GM20431 (cell line): Measurements from ENCODE around the gene PPP1R2.

Experiments used
- in situ Hi-C: fragments of 300-500 bp; cut with MseI, MboI; formaldehyde crosslinking; loops from one replicate; pipeline ENCODE4 v1.15.0; 2020; ENCODE audit warnings: low sequenced_read_pairs; ENCODE audit not compliant: unreplicated experiment

PPP1R2 gene

DNA sequence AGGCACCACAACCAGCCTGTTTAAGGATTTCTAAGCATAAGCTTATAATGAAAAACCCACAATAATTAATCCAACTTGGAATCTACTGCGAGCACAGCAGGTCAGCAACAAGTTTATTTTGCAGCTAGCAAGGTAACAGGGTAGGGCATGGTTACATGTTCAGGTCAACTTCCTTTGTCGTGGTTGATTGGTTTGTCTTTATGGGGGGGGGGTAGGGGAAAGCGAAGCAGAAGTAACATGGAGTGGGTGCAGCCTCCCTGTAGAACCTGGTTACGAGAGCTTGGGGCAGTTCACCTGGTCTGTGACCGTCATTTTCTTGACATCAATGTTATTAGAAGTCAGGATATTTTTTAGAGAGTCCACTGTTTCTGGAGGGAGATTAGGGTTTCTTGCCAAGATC is 25.5 kb upstream of the PPP1R2 start:
- in situ Hi-C loops = no loop called here

DNA sequence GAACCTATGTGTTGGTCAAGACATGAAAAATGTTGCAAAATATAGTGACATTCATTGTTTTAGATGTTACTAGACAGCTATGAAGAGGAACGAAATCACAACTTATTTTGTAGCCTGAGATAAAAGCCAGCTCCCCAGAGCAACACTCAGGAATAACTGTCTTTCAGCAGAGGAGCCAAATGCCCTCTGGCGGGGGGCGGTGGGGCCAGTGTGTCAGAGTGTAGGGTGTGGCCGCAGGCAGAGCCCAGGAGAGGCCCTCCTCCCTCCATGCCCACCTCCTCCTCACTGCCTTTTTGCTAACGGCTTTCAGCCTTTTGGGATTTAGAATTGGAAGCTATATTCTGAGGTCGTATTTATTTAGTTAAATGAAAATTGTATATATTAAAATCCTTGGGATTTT is 23.7 kb upstream of the PPP1R2 start:
- in situ Hi-C loops = no loop called here

DNA sequence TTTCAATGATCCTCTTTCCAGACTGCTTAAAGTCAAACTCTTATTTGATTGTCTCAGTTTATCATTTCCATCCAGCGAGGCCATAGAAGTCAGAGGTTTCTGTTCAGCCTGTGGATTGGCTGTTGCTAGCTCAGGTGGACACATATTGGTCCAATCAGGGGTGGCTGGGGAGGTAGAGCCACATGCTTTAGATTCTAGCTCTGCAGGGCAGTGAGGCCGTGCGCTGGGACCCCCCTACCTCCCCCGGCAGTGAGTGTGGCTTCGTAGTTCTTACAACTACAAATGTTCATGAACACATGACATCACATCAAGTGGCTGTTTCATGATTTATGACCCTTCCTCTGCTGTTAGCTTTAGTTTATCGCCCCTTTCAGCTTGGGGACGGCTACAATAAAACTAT is 22.6 kb upstream of the PPP1R2 start:
- in situ Hi-C loops = no loop called here

DNA sequence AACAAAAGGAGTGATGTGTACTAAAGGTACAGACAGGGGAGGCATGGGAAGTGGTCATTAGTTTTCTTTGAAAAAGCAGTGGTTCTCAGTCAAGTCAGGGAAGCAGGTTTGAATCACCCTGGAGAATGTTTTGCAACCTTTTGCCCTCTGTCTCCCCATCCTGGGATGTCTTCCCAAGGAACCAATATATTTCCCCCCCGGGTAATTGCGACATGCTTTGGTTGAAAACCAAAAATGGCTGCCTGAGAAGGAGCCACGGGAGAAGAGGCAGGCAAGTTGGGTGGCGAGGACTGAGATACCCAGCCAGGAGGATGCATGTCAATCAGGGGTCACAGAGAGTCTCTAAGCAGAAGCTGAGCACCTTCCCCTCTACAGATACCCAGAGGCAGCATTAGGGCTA is 20.2 kb upstream of the PPP1R2 start:
- in situ Hi-C loops = no loop called here

GRCh38 chr3:195559723-195560409 is 16.7 kb upstream of the PPP1R2 start:
- in situ Hi-C loops = no loop called here

- in situ Hi-C loops = no loop called here
Observed at GRCh38 chr3:195558602-195559001, 15.5 kb upstream of the PPP1R2 start.

DNA sequence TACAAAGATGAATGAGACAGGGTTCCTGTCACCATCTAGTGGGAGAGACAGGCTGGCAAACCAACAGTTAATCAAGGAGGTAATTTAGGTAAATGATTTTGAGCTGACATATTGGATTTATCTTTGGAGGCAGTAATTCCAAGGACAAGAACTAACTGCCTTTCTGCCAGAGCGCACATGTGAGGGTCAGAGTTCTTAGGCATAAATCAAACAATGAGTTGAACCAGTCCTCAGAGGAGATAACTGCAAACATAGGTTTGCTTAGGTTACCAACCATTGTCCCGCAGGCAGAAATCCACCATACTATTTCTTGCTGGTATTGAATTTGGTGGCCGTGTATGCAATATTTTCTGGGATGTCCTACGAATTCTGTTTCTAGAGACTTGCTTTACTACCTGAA is 14.2 kb upstream of the PPP1R2 start:
- in situ Hi-C loops = no loop called here

DNA sequence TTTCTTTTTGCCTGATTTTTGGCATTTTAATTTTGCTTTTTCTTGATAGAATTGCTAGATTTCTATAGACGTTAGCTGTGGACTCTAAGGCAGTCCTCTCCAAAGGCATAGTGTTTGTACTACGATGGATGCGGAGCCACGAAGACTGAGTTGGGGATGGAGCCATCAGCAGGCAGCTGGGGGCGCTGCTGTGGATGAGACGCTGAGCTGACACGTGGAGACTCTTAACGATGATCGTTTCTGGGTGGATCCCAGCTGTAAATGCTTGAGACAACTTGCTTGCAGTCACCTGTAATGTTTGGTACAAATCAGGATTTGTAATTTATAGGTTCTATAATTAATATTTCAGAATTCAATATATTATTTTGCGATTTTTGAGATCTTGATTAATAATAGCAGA is 13.3 kb upstream of the PPP1R2 start:
- in situ Hi-C loops = no loop called here

- in situ Hi-C loops = no loop called here
Observed at GRCh38 chr3:195555110-195555509, 12.0 kb upstream of the PPP1R2 start.

DNA sequence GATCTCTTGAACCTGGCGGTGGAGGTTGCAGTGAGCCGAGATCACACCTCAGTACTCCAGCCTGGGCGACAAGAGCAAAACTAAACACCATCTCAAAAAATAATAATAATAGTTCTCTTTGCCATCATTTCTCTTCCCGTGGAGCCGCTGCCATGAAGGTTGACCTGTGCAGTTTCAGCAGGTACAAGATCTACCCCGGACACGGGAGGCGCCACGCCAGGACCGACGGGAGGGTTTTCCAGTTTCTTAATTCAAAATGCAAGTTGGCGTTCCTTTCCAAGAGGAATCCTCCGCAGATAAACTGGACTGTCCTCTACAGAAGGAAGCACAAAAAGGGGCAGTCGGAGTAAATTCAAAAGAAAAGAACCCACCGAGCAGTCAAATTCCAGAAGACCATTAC is 11.3 kb upstream of the PPP1R2 start:
- in situ Hi-C loops = no loop called here

- in situ Hi-C loops = no loop called here
Observed at GRCh38 chr3:195553268-195553667, 10.1 kb upstream of the PPP1R2 start.

DNA sequence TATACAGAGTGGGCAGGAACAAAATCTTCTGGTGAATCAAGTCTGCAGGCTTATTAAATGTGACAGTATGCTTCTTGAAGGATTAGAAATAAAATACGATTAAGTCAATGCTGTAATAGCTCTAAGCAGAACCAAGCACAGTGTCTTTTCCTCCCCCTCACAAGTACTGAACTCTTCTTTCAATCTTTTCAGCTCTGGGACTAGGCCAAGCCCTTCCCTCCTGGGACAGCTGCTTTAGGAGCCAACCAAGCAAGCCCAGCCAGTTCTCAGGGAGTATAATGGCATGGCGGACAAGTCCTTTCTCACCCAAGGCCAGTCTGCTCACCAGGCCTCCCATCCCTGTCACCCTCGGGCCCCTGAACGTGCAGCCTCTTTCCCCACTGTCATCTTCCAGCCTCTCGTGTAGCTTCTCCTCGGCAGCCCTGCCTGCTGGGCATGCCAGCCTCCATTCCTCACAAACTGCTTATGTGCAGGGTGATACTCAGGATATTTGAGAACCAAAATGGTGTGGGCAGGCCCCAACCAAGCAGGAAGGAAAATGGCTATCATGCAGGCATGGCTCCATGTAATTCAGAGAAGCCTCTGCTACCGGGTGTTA is 8.4 kb upstream of the PPP1R2 start:
- in situ Hi-C loops = no loop called here

GRCh38 chr3:195550723-195551122 is 7.6 kb upstream of the PPP1R2 start:
- in situ Hi-C loops = no loop called here

DNA sequence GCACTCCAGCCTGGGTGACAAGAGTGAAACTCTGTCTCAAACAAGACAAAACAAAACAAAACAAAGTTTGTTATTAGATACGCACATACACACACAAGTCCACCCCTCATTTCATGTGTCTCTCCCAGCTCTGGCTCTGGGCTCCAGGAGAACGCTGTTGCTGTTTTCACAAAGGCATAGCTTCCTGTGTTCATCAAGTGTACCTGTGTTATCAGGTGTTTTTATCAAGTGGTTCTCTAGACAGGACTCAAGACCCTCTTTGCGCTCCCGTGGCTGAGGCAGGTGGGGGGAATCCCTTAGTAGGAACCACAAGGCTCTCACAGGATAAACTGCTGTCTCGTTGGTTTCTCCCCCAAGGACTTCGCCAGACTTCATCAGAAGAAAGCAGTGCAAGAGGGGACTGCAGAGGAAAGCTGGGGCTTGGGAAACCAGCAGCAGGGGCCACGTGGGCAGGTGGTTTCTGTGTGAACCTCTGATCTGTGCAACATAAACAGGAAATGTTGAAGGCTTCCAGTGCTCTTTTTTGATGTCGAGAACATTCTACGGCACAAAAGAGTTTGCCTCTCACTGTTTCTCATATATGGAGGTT is 6.9 kb upstream of the PPP1R2 start:
- in situ Hi-C loops = loop anchor here (25.0 kb wide), 1 partner anchor 888 kb away; the partner anchor contains the start of gene LSG1

DNA sequence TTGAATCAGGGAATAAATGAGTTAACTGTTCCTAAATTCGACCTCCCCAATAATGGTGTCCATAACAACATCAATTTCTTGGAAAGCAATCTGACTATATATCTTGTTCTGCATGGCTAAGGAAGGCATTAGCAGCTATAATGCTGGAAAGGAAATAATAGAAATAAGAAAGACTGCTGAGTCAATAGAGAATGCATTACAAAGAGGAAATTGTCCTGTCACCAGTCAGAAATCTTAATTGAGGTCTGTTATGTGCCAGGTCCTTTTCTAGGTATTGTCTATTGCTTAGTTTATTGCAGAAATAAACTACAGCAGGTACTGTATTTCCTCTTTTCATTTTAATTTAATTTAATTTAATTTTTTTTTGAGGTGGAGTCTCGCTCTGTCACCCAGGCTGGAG is 5.9 kb upstream of the PPP1R2 start:
- in situ Hi-C loops = loop anchor here (25.0 kb wide), 1 partner anchor 887 kb away; the partner anchor contains the start of gene LSG1

GRCh38 chr3:195548501-195548900 is 5.4 kb upstream of the PPP1R2 start:
- in situ Hi-C loops = loop anchor here (25.0 kb wide), 1 partner anchor 886 kb away; the partner anchor contains the start of gene LSG1

DNA sequence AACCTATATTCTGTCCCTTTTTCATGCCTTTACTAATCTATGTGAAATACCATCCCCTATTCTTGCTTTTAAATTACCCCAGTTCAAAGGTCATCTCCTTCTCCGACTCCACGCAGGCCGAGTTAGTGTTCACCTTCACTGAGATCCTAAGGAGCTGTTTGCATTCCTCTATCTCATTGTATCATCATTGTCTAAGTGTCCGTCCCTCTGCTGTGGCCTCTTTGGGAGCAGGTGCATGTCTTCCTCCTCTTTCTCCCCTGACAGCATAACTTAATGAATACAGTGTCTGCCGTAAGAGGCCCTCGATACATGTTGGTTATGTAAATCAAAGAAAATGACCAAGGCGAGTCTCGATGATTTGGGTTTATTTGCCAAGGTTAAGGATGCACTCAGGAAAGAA is 4.9 kb upstream of the PPP1R2 start:
- in situ Hi-C loops = loop anchor here (25.0 kb wide), 1 partner anchor 886 kb away; the partner anchor contains the start of gene LSG1

- in situ Hi-C loops = loop anchor here (25.0 kb wide), 1 partner anchor 884 kb away; the partner anchor contains the start of gene LSG1
Observed at GRCh38 chr3:195546130-195546560, 3.0 kb upstream of the PPP1R2 start.

- in situ Hi-C loops = loop anchor here (25.0 kb wide), 1 partner anchor 882 kb away; the partner anchor contains the start of gene LSG1
Observed at GRCh38 chr3:195544634-195545033, 1.5 kb upstream of the PPP1R2 start.

GRCh38 chr3:195544230-195544536 is 1.1 kb upstream of the PPP1R2 start:
- in situ Hi-C loops = loop anchor here (25.0 kb wide), 1 partner anchor 882 kb away; the partner anchor contains the start of gene LSG1
